ENCODE results near the gene MTUS2.

GRCh38 chr13:28964052-28964451, 143.9 kb downstream of the MTUS2 start:
- no peak for TF ChIP-seq CTCF (IDR thresholded peaks at IDR 0.05)
- no peak for TF ChIP-seq POLR2A (IDR thresholded peaks at IDR 0.05)
- no peak for TF ChIP-seq POLR2AphosphoS5 (IDR thresholded peaks at IDR 0.05)
